ENCODE measurements around the gene CCL5. TPM values are rescaled to one million over a fixed set of nuclear protein-coding genes. Genes with fewer than 3 reads are reported as not detected.

Gene CCL5
- total and polyA plus RNA-seq, 10 of the 15 experiments (the other 5 are each of a cell fraction or from before 2014, with no cell fraction given) = 45.7 to 186 (median 90.8) TPM

DNA sequence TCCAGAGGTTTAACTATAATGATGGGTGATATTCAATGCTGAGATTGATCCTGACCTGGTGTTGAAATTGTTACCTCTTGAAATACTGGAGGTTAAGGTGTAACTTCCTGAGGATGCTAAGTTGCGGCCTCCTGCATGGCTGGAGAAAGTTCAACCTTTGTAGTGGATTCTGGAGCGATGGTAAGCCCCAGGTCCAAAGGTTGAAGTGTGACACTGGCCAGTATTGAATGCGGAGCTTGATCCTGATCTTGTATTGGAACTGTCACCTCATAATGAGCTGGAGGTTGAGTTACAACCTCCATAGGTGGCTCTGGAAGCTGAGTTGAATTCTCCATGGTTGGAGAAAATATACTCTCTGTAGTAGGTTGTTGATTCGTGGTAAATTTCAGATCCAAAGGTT, 33.4 kb upstream of the CCL5 start:
- WGBS (ENCODE audit: insufficient coverage, insufficient replicate concordance, low lambda C conversion rate, missing lambda C conversion rate) = 53% methylated on average over 4 of the region's 4 CpGs
- H3K36me3 ChIP-seq (ENCODE audit: control insufficient read depth in 2 of 2, insufficient read depth in 2 of 2, low read length in 1 of 2) = no peaks in the 10 kb centered on the region
- no peak for FAIRE-seq
- TF ChIP-seq, protein P1, sequence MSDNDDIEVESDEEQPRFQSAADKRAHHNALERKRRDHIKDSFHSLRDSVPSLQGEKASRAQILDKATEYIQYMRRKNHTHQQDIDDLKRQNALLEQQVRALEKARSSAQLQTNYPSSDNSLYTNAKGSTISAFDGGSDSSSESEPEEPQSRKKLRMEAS (IDR thresholded peaks at IDR 0.05; ENCODE audit: low read depth, low read length) = no peak
- no peak for TF ChIP-seq RAD51 (IDR thresholded peaks at IDR 0.05)
- TF ChIP-seq SUPT20H (IDR thresholded peaks at IDR 0.05; ENCODE audit: borderline replicate concordance, control insufficient read depth, low read depth, low read length) = no peak
- no peak for TF ChIP-seq KAT2A (conservative IDR thresholded peaks at IDR 0.05; ENCODE audit: control insufficient read depth, low read depth, low read length)
- no peak for TF ChIP-seq EGR1 (IDR thresholded peaks at IDR 0.05; ENCODE audit: borderline replicate concordance in 1 of 2, low read depth in 2 of 2, low read length in 2 of 2)
- TF ChIP-seq NRF1 (conservative IDR thresholded peaks at IDR 0.05; ENCODE audit: low read depth, low read length) = no peak
- no peak for TF ChIP-seq CEBPB (IDR thresholded peaks at IDR 0.05; ENCODE audit: borderline replicate concordance in 1 of 2, low read depth in 2 of 2, low read length in 2 of 2)
- TF ChIP-seq CREM (IDR thresholded peaks at IDR 0.05; ENCODE audit: low read depth) = no peak
- TF ChIP-seq SP1 (IDR thresholded peaks at IDR 0.05; ENCODE audit: low read depth, low read length) = no peak
- intact Hi-C loops (cut with micrococcal nuclease; ENCODE audit: unreplicated experiment) (no loop called here), in situ Hi-C loops (cut with MboI) (no loop called here)
- ChIA-PET CTCF (interaction anchor here (1.1 to 1.3 kb wide), 2 partner anchors 8 to 12 kb away, joined by 3 to 4 read pairs; no protein-coding TSS in a partner anchor), POLR2A (interaction anchor here (1.0 kb wide), 1 partner anchor 8 kb away, joined by 4 read pairs; no protein-coding TSS in a partner anchor), SMC1A (ENCODE audit: uncharacterized antibody, unreplicated experiment) (interaction anchor here (0.9 to 1.6 kb wide), 4 partner anchors 8 to 24 kb away, joined by 3 to 4 read pairs (median 4); no protein-coding TSS in a partner anchor), RAD21 (ENCODE audit: unreplicated experiment) (no interaction called here)
- no peaks in the 10 kb centered on the region for H3K4me1 ChIP-seq (ENCODE audit: control insufficient read depth, insufficient read depth, low read length)
- H3K27ac ChIP-seq (ENCODE audit: control insufficient read depth, insufficient read depth) = no peak overlapping the region
- H2AFZ ChIP-seq (ENCODE audit: control insufficient read depth, low read depth, low read length) = no peak overlapping the region
- BruUV-seq (replicated peaks) = no TSS peak
- H3K27me3 ChIP-seq (replicated peaks in 1 of 2; ENCODE audit: control insufficient read depth in 2 of 2, insufficient read depth in 2 of 2, low read length in 1 of 2) = no peaks in the 10 kb centered on the region
- no peaks in the 10 kb centered on the region for H3K79me2 ChIP-seq (ENCODE audit: control insufficient read depth, insufficient read depth, low read length)
- H4K20me1 ChIP-seq (ENCODE audit: control insufficient read depth, insufficient read depth) = no peaks in the 10 kb centered on the region
- H3K4me2 ChIP-seq (ENCODE audit: control insufficient read depth, insufficient read depth) = no peak overlapping the region
- H3K9ac ChIP-seq (ENCODE audit: control insufficient read depth, insufficient read depth, low read length) = no peak overlapping the region
- no peak for DNase-seq (ENCODE audit: low read depth, low spot score)
- no peak overlapping the region for H3K4me3 ChIP-seq
- no peaks in the 10 kb centered on the region for H3K9me3 ChIP-seq (replicated peaks; ENCODE audit: control insufficient read depth, insufficient read depth, low read length)
- no peak for ATAC-seq

All from GM12878 (cell line).